AG04449 (cell line): ENCODE results near the gene PTGES.

Experiments
- CTCF ChIA-PET: fragments of 350-600 bp; formaldehyde crosslinking; extraction: SDS; loops from one replicate; lab custom pipeline; 2021; ENCODE audit warnings: antibody characterized with exemption; lab: Yijun Ruan, JAX
- POLR2A ChIA-PET: fragments of 400-600, 350-600 bp; formaldehyde crosslinking; extraction: SDS; loops from one replicate; lab custom pipeline; 2020; ENCODE audit warnings: antibody characterized with exemption, inconsistent platforms; lab: Yijun Ruan, JAX
- DNase-seq: peaks from one replicate; pipeline ENCODE4 v3.0.0-alpha.2; 2010; ENCODE audit warnings: low read depth, low spot score
- H3K4me3 ChIP-seq: 2 replicates; pipeline ENCODE4 v1.5.1; 2011; ENCODE audit warnings: low read depth, mild to moderate bottlenecking, control low read depth, low read length
- TF ChIP-seq, protein P1 (sequence below): IDR thresholded peaks from one replicate; pipeline ENCODE4 v1.5.1; 2011; ENCODE audit warnings: mild to moderate bottlenecking, moderate library complexity, low read length, control low read depth, inconsistent platforms; ENCODE audit not compliant: insufficient read depth; ENCODE audit errors: missing control alignments

Gene PTGES

DNA sequence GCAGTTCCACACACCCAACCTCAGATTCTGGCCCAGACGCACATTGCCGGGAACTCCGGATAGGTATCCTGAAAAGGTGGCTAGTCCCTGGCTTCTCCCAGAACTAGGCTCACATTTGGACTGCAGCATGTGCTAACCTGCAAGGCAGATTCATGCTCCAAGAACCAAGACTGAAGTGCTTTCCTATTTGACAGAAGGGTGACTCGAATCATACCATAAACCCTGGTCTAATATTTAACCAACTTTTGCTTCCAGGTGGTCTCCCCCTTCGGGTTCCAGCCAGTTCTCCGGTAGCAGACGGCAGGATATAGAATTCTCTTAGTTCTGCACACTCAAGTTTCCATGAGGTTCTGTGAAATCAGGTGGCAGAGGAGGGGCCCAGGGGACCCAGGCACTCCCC lies 7.6 kb downstream of the PTGES start:
- ChIA-PET CTCF (interaction anchor here (1.2 to 15.3 kb wide), 4 partner anchors 11 to 39 kb away, joined by 4 to 429 read pairs (median 86); no protein-coding TSS in a partner anchor), POLR2A (interaction anchor here (0.7 kb wide), 1 partner anchor 13 kb away, joined by 3 read pairs; no protein-coding TSS in a partner anchor)
- no peak overlapping the region for H3K4me3 ChIP-seq
- no peak for DNase-seq
- TF ChIP-seq, protein P1, sequence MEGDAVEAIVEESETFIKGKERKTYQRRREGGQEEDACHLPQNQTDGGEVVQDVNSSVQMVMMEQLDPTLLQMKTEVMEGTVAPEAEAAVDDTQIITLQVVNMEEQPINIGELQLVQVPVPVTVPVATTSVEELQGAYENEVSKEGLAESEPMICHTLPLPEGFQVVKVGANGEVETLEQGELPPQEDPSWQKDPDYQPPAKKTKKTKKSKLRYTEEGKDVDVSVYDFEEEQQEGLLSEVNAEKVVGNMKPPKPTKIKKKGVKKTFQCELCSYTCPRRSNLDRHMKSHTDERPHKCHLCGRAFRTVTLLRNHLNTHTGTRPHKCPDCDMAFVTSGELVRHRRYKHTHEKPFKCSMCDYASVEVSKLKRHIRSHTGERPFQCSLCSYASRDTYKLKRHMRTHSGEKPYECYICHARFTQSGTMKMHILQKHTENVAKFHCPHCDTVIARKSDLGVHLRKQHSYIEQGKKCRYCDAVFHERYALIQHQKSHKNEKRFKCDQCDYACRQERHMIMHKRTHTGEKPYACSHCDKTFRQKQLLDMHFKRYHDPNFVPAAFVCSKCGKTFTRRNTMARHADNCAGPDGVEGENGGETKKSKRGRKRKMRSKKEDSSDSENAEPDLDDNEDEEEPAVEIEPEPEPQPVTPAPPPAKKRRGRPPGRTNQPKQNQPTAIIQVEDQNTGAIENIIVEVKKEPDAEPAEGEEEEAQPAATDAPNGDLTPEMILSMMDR, result no peak

DNA sequence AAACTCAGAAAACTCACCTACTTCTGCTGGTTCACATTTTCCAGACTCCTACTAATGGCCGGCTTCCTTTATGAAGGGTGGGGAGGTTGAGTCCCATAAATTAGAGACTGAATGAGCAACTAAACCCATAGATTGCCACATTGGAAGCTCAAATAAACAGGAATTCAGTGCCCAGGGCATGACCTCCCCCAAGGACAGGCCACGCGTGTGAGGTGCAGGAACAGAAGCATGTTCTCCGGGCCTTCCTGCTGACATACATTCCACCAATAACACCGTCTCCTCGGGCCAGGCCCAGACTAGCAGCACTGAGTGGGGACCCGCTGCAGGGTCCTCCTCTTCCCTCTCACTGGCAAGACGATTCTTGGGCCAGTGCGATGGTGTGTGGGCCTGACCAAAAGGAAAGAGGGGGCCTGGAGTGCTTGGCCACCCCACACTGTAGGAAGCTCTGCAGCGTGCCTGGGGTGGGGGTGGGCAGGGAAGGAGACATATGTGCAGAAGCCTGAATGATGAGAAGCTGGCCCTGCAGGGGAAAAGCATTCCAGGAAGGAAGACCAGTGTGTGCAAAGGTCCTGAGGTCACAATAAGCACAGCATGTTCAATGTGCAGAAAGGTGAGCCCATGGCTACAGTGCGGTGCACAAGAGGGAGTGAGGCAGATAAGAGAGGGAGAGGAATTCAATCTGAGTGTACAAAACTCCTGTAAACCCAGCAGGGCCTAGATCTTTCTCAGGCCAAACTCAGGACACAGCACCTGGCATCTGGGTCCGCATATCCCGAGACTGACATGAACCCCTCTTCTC lies 12.0 kb downstream of the PTGES start:
- CTCF ChIA-PET, result interaction anchor here (1.5 to 15.3 kb wide), 5 partner anchors 10 to 98 kb away, joined by 4 to 429 read pairs (median 93); partner anchors contain the start of genes ASB6 and PTGES
- no peak overlapping the region for H3K4me3 ChIP-seq
- TF ChIP-seq, protein P1, result no peak
- DNase-seq, result no peak
- POLR2A ChIA-PET, result no interaction called here

DNA sequence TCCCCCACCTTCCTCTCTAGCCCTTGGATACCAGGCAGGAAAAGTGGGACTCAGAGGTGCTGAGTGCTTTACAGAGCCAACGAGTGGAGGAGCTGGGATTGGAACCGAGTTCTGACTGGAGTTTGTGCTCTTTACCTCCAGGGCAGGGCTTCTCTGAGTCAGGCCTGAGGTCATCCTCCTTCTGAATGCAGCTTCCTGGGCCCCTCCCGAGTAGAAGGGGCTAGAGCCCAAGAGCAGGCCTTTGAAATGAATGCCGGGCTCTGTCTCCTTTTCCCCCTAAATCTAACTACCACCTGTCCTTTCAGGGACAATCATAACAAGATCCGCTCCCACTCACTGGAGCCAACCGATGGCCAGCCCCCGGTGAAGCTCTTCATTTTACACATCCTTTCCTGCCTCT lies 12.7 kb downstream of the PTGES start:
- ChIA-PET CTCF (interaction anchor here (0.8 to 15.3 kb wide), 8 partner anchors 11 to 608 kb away, joined by 3 to 429 read pairs (median 27); partner anchors contain the start of genes ASB6 and PTGES), POLR2A (no interaction called here)
- no peak overlapping the region for H3K4me3 ChIP-seq
- DNase-seq, result no peak
- TF ChIP-seq, protein P1, result no peak

DNA sequence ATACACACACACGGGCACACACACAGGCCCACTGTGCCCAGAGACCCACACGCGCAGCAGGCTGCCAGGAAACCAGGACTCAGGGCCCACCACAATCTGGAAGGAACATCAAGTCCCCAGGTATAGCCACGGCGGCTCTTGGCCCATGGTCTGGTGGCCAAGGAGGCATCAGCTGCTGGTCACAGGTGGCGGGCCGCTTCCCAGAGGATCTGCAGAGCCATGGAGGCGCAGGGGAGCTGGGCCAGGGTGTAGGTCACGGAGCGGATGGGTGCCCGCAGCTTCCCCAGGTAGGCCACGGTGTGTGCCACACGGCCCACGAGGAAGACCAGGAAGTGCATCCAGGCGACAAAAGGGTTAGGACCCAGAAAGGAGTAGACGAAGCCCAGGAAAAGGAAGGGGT lies 13.4 kb downstream of the PTGES start:
- CTCF ChIA-PET, result interaction anchor here (0.8 to 15.3 kb wide), 11 partner anchors 7 to 608 kb away, joined by 3 to 429 read pairs (median 23); partner anchors contain the start of genes ASB6 and PTGES

DNA sequence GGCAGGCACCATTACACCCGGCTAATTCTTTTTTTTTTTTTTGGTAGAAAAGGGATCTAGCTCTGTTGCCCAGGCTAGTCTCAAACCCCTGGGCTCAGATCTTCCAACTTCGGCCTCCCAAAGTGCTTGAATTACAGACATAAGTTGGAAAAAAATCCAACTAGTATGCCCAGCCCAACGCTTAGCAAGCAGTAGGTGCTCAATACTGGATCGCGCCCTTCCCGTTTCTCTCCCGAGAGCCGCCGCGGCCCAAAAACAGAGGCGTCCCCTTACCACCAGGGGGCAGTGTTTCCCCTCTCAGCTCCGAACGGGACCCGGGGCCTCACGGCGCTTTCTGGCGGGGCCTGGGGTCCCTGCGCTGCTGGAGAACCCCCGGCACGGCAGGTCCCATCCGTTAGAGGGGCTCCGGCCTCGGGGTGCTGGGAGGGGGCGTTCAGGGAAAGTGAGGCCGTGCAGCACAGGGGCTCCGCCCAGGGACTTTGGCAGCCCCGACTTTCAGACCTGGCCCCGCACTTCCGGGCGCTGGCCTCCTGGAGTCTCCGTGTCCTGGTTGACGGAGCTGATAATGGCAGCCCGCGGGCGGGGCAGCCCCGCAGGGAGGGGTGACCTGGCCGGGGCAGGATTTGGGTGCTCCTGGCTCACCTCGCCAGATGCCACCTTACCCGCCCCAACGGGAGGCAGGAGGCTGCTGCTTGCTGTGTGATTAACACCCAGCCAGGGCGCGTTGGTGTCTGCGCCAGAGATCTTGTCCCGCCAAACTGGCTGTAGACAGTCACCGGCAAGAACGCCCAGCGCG lies 15.2 kb downstream of the PTGES start:
- ChIA-PET CTCF (interaction anchor here (0.6 to 15.3 kb wide), 46 partner anchors 9 to 676 kb away, joined by 3 to 429 read pairs (median 5); partner anchors contain the start of genes ASB6 and PTGES), POLR2A (interaction anchor here (0.6 to 1.3 kb wide), 4 partner anchors 39 to 1331 kb away, joined by 3 to 4 read pairs (median 3); no protein-coding TSS in a partner anchor)
- H3K4me3 ChIP-seq, result peak overlapping the region; percentile 51
- TF ChIP-seq, protein P1, result peak; percentile 95
- no peak for DNase-seq

More for the DNA sequence above, 13.4 kb downstream of the PTGES start:
- TF ChIP-seq, protein P1, result no peak
- POLR2A ChIA-PET, result interaction anchor here (1.0 kb wide), 1 partner anchor 14 kb away, joined by 3 read pairs; the partner anchor contains the start of gene PTGES
- DNase-seq, result no peak
- no peak overlapping the region for H3K4me3 ChIP-seq
